Measurements from ENCODE around the gene SIGLEC10.

Gene SIGLEC10

DNA sequence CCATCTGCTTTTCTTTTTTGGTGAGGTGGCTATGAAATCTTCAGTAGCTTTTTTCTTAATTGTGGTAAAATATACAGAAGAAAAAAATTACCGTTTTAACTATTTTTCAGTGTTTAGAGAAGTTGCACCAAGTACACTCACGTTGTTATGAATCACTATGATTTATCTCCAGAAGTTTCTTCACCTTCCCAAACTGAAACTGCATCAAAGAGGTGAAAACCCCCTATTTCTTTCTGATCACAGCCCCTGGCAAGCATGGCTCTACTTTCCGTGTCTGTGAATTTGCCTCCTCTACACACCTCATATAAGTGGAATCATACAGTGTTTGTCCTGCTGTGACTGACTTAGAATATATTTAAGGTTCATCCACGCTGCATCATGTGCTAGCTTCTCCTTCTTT, 15.6 kb upstream of the SIGLEC10 start:
- Histone ChIP-seq H2AFZ (ENCODE audit: low read length) (no peak overlapping the region), H3K79me2 (ENCODE audit: low read length) (no peaks in the 10 kb centered on the region), H3K9ac (ENCODE audit: low read length) (no peak overlapping the region), H3K4me3 (ENCODE audit: low read length) (no peak overlapping the region), H4K20me1 (ENCODE audit: insufficient read depth, low read length) (no peaks in the 10 kb centered on the region), H3K36me3 (replicated peaks; ENCODE audit: insufficient read depth, low read length) (no peaks in the 10 kb centered on the region), H3K4me1 (ENCODE audit: low read length) (no peaks in the 10 kb centered on the region), H3K9me2 (replicated peaks; ENCODE audit: insufficient read depth, low read length) (no peaks in the 10 kb centered on the region), H3F3A (ENCODE audit: insufficient read depth, low read length) (no peaks in the 10 kb centered on the region), H3K9me3 (replicated peaks; ENCODE audit: insufficient read depth, low read length) (no peaks in the 10 kb centered on the region), H3K4me2 (ENCODE audit: low read depth, low read length) (no peak overlapping the region), H3K27me3 (replicated peaks; ENCODE audit: insufficient read depth, low read length) (no peaks in the 10 kb centered on the region), H3K27ac (ENCODE audit: low read length) (no peak overlapping the region)
- DNase-seq = no peak
- no peak for TF ChIP-seq EZH2 (optimal IDR thresholded peaks at IDR 0.05; ENCODE audit: low read depth, low read length)

GRCh38 chr19:51431124-51431523, 13.7 kb upstream of the SIGLEC10 start:
- Histone ChIP-seq H3K4me1 (ENCODE audit: low read length) (no peaks in the 10 kb centered on the region), H3K36me3 (replicated peaks; ENCODE audit: insufficient read depth, low read length) (no peaks in the 10 kb centered on the region), H3K4me3 (ENCODE audit: low read length) (no peak overlapping the region), H3K4me2 (ENCODE audit: low read depth, low read length) (no peak overlapping the region), H3F3A (ENCODE audit: insufficient read depth, low read length) (no peaks in the 10 kb centered on the region), H3K9ac (ENCODE audit: low read length) (no peak overlapping the region), H4K20me1 (ENCODE audit: insufficient read depth, low read length) (no peaks in the 10 kb centered on the region), H3K27ac (ENCODE audit: low read length) (no peak overlapping the region), H3K27me3 (replicated peaks; ENCODE audit: insufficient read depth, low read length) (no peaks in the 10 kb centered on the region), H3K79me2 (ENCODE audit: low read length) (no peaks in the 10 kb centered on the region), H2AFZ (ENCODE audit: low read length) (no peak overlapping the region), H3K9me3 (replicated peaks; ENCODE audit: insufficient read depth, low read length) (no peaks in the 10 kb centered on the region), H3K9me2 (replicated peaks; ENCODE audit: insufficient read depth, low read length) (no peaks in the 10 kb centered on the region)
- TF ChIP-seq EZH2 (optimal IDR thresholded peaks at IDR 0.05; ENCODE audit: low read depth, low read length) (no peak), EZH2phosphoT487 (IDR thresholded peaks at IDR 0.05; ENCODE audit: low read length) (no peak), CTCF (IDR thresholded peaks at IDR 0.05; ENCODE audit: low read length) (no peak)
- no peak for DNase-seq

DNA sequence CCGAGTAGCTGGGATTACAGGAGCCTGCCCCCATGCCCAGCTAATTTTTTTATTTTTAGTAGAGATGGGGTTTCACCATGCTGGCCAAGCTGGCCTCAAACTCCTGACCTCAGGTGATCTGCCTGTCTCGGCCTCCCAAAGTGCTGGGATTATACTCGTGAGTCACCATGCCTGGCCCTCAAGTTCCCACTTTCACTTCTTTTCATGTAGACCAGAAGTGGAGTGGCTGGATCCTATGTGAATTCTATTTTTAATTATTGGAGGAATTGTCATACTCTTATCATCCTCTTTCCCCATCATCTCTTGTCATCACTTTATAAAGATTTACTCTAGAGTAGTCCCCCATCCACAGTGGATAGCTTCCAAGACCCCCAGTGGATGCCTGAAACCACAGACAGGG, 12.8 kb upstream of the SIGLEC10 start:
- H3K9ac ChIP-seq (ENCODE audit: low read length) = no peak overlapping the region
- TF ChIP-seq EZH2 (optimal IDR thresholded peaks at IDR 0.05; ENCODE audit: low read depth, low read length) = no peak
- TF ChIP-seq EZH2phosphoT487 (IDR thresholded peaks at IDR 0.05; ENCODE audit: low read length) = no peak
- TF ChIP-seq CTCF (IDR thresholded peaks at IDR 0.05; ENCODE audit: low read length) = no peak
- H3K27me3 ChIP-seq (replicated peaks; ENCODE audit: insufficient read depth, low read length) = no peaks in the 10 kb centered on the region
- DNase-seq = no peak
- no peaks in the 10 kb centered on the region for H3K9me3 ChIP-seq (replicated peaks; ENCODE audit: insufficient read depth, low read length)
- no peaks in the 10 kb centered on the region for H4K20me1 ChIP-seq (ENCODE audit: insufficient read depth, low read length)
- H3K4me1 ChIP-seq (ENCODE audit: low read length) = no peaks in the 10 kb centered on the region
- no peaks in the 10 kb centered on the region for H3K9me2 ChIP-seq (replicated peaks; ENCODE audit: insufficient read depth, low read length)
- H3F3A ChIP-seq (ENCODE audit: insufficient read depth, low read length) = no peaks in the 10 kb centered on the region
- H3K27ac ChIP-seq (ENCODE audit: low read length) = no peak overlapping the region
- no peaks in the 10 kb centered on the region for H3K36me3 ChIP-seq (replicated peaks; ENCODE audit: insufficient read depth, low read length)
- H3K79me2 ChIP-seq (ENCODE audit: low read length) = no peaks in the 10 kb centered on the region
- H3K4me3 ChIP-seq (ENCODE audit: low read length) = no peak overlapping the region
- H2AFZ ChIP-seq (ENCODE audit: low read length) = no peak overlapping the region
- H3K4me2 ChIP-seq (ENCODE audit: low read depth, low read length) = no peak overlapping the region

- H3F3A ChIP-seq (ENCODE audit: insufficient read depth, low read length) = no peaks in the 10 kb centered on the region
- H3K27ac ChIP-seq (ENCODE audit: low read length) = no peak overlapping the region
- H3K4me2 ChIP-seq (ENCODE audit: low read depth, low read length) = no peak overlapping the region
- no peaks in the 10 kb centered on the region for H3K9me2 ChIP-seq (replicated peaks; ENCODE audit: insufficient read depth, low read length)
- no peak for DNase-seq
- no peaks in the 10 kb centered on the region for H3K27me3 ChIP-seq (replicated peaks; ENCODE audit: insufficient read depth, low read length)
- H3K36me3 ChIP-seq (replicated peaks; ENCODE audit: insufficient read depth, low read length) = no peaks in the 10 kb centered on the region
- H4K20me1 ChIP-seq (ENCODE audit: insufficient read depth, low read length) = no peaks in the 10 kb centered on the region
- H3K4me1 ChIP-seq (ENCODE audit: low read length) = no peaks in the 10 kb centered on the region
- H2AFZ ChIP-seq (ENCODE audit: low read length) = no peak overlapping the region
- no peak overlapping the region for H3K4me3 ChIP-seq (ENCODE audit: low read length)
- no peaks in the 10 kb centered on the region for H3K79me2 ChIP-seq (ENCODE audit: low read length)
- H3K9ac ChIP-seq (ENCODE audit: low read length) = no peak overlapping the region
- H3K9me3 ChIP-seq (replicated peaks; ENCODE audit: insufficient read depth, low read length) = no peaks in the 10 kb centered on the region
- TF ChIP-seq CTCF (IDR thresholded peaks at IDR 0.05; ENCODE audit: low read length) (no peak), EZH2 (optimal IDR thresholded peaks at IDR 0.05; ENCODE audit: low read depth, low read length) (no peak), EZH2phosphoT487 (IDR thresholded peaks at IDR 0.05; ENCODE audit: low read length) (no peak)
Measured at GRCh38 chr19:51427201-51427600, 9.8 kb upstream of the SIGLEC10 start.
